Measurements from ENCODE around the gene VAV1. TPM values are rescaled to one million over a fixed set of nuclear protein-coding genes. Genes with fewer than 3 reads are reported as not detected.

Gene VAV1
- total RNA-seq, 1 experiment from 2014 or later = 0.83 TPM

GRCh38 chr19:6812612-6813011 is 40.1 kb downstream of the VAV1 start:
- TF ChIP-seq SMAD4 (CRISPR knock-in tag; IDR thresholded peaks at IDR 0.05) (no peak), ATF6 (CRISPR knock-in tag; IDR thresholded peaks at IDR 0.05) (no peak), ELF4 (CRISPR knock-in tag; IDR thresholded peaks at IDR 0.05; ENCODE audit: low read depth) (no peak), ZSCAN18 (CRISPR knock-in tag; IDR thresholded peaks at IDR 0.05) (no peak), NFYB (CRISPR knock-in tag; conservative IDR thresholded peaks at IDR 0.05; ENCODE audit: low read depth) (no peak), ESRRA (CRISPR knock-in tag; IDR thresholded peaks at IDR 0.05; ENCODE audit: borderline replicate concordance) (no peak), ZMAT4 (CRISPR knock-in tag; IDR thresholded peaks at IDR 0.05) (no peak), ZNF219 (CRISPR knock-in tag; IDR thresholded peaks at IDR 0.05; ENCODE audit: borderline replicate concordance) (no peak), USF2 (CRISPR knock-in tag; IDR thresholded peaks at IDR 0.05) (no peak), ATF1 (CRISPR knock-in tag; IDR thresholded peaks at IDR 0.05) (no peak), CREB1 (CRISPR knock-in tag; IDR thresholded peaks at IDR 0.05) (no peak), ZNF281 (CRISPR knock-in tag; IDR thresholded peaks at IDR 0.05) (no peak), ZNF512 (CRISPR knock-in tag; IDR thresholded peaks at IDR 0.05; ENCODE audit: borderline replicate concordance) (no peak), CREM (CRISPR knock-in tag; IDR thresholded peaks at IDR 0.05) (no peak)
- Mint-ChIP-seq H3K27ac (no peak overlapping the region), H3K36me3 (peaks cover 37% of the 10 kb centered on the region), H3K4me1 (no peaks in the 10 kb centered on the region), H3K4me3 (no peak overlapping the region), H3K27me3 (ENCODE audit: low read depth) (peaks cover 5% of the 10 kb centered on the region), H3K9me3 (peaks cover 63% of the 10 kb centered on the region)
- DNase-seq (ENCODE audit: low spot score) (no peak), ATAC-seq (no peak)
- POLR2A ChIA-PET = no interaction called here
- CTCF ChIA-PET = interaction anchor here (1.6 kb wide), 1 partner anchor 51 kb away, joined by 5 read pairs; no protein-coding TSS in a partner anchor

- H3K4me1 Mint-ChIP-seq = no peaks in the 10 kb centered on the region
- ATAC-seq (no peak), DNase-seq (ENCODE audit: low spot score) (no peak)
- H3K9me3 Mint-ChIP-seq = peaks cover 67% of the 10 kb centered on the region
- H3K27ac Mint-ChIP-seq = no peak overlapping the region
- H3K4me3 Mint-ChIP-seq = no peak overlapping the region
- H3K27me3 Mint-ChIP-seq (ENCODE audit: low read depth) = peaks cover 7% of the 10 kb centered on the region
- CTCF ChIA-PET = no interaction called here
- TF ChIP-seq ZNF138 (CRISPR knock-in tag; conservative IDR thresholded peaks at IDR 0.05) = no peak
- TF ChIP-seq ATF6 (CRISPR knock-in tag; IDR thresholded peaks at IDR 0.05) = no peak
- TF ChIP-seq ERG (CRISPR knock-in tag; IDR thresholded peaks at IDR 0.05) = no peak
- no peak for TF ChIP-seq MXD4 (CRISPR knock-in tag; IDR thresholded peaks at IDR 0.05; ENCODE audit: borderline replicate concordance)
- TF ChIP-seq ZBTB21 (CRISPR knock-in tag; IDR thresholded peaks at IDR 0.05; ENCODE audit: borderline replicate concordance) = no peak
- TF ChIP-seq JUN (CRISPR knock-in tag; IDR thresholded peaks at IDR 0.05) = no peak
- no peak for TF ChIP-seq ZNF423 (CRISPR knock-in tag; IDR thresholded peaks at IDR 0.05)
- no peak for TF ChIP-seq NFATC4 (CRISPR knock-in tag; IDR thresholded peaks at IDR 0.05)
- TF ChIP-seq MYBL2 (CRISPR knock-in tag; IDR thresholded peaks at IDR 0.05) = no peak
- TF ChIP-seq KAT7 (CRISPR knock-in tag; IDR thresholded peaks at IDR 0.05; ENCODE audit: borderline replicate concordance) = no peak
- peaks cover 44% of the 10 kb centered on the region for H3K36me3 Mint-ChIP-seq
- POLR2A ChIA-PET = no interaction called here
Measured at GRCh38 chr19:6813659-6814058, 41.2 kb downstream of the VAV1 start.
